ENCODE data around the gene COMMD9.
"Not testable (repeated sequence)": the region's sequence is repeated elsewhere in the genome, so short reads cannot be mapped to it uniquely, and the experiment has no call there.

Gene COMMD9

GRCh38 chr11:36289226-36289852 lies at the start of gene COMMD9:
Gene COMMD9 (minus strand): TSS chr11:36289424. CDS start chr11:36289412, 12 bp downstream.
- peak; percentile 92 for DNase-seq

- DNase-seq: no peak
Measured at GRCh38 chr11:36333897-36334296, 44.7 kb upstream of the COMMD9 start.

GRCh38 chr11:36333468-36333867 lies 44.2 kb upstream of the COMMD9 start:
- DNase-seq: no peak

GRCh38 chr11:36330411-36330810 lies 41.2 kb upstream of the COMMD9 start:
- no peak for DNase-seq

GRCh38 chr11:36328966-36329673 lies 39.9 kb upstream of the COMMD9 start:
- no peak for DNase-seq

GRCh38 chr11:36326524-36327419 lies 37.5 kb upstream of the COMMD9 start:
- DNase-seq: no peak

- DNase-seq: not testable (repeated sequence)
Measured at GRCh38 chr11:36325403-36325802, 36.2 kb upstream of the COMMD9 start.

GRCh38 chr11:36324956-36325355 lies 35.7 kb upstream of the COMMD9 start:
- DNase-seq: not testable (repeated sequence)

GRCh38 chr11:36317992-36318391 lies 28.8 kb upstream of the COMMD9 start:
- DNase-seq: no peak

- DNase-seq: no peak
Measured at GRCh38 chr11:36316049-36316448, 26.8 kb upstream of the COMMD9 start.

- no peak for DNase-seq
Measured at GRCh38 chr11:36314434-36314767, 25.2 kb upstream of the COMMD9 start.

- DNase-seq: no peak
Measured at GRCh38 chr11:36313750-36314433, 24.7 kb upstream of the COMMD9 start.

- DNase-seq: peak; percentile 51
Measured at GRCh38 chr11:36312611-36313472, 23.6 kb upstream of the COMMD9 start.

GRCh38 chr11:36311926-36312595 lies 22.8 kb upstream of the COMMD9 start:
- peak; percentile 37 for DNase-seq

GRCh38 chr11:36309779-36310178 lies 20.6 kb upstream of the COMMD9 start:
- DNase-seq: no peak

GRCh38 chr11:36308577-36308976 lies 19.4 kb upstream of the COMMD9 start:
- DNase-seq: no peak

GRCh38 chr11:36306888-36307287 lies 17.7 kb upstream of the COMMD9 start:
- no peak for DNase-seq

- no peak for DNase-seq
Measured at GRCh38 chr11:36305047-36305446, 15.8 kb upstream of the COMMD9 start.

GRCh38 chr11:36304351-36304750 lies 15.1 kb upstream of the COMMD9 start:
- no peak for DNase-seq

GRCh38 chr11:36300650-36301049 lies 11.4 kb upstream of the COMMD9 start:
- no peak for DNase-seq

- DNase-seq: no peak
Measured at GRCh38 chr11:36296884-36297543, 7.8 kb upstream of the COMMD9 start.
